WTC11 (cell line): Measurements from ENCODE around the gene NFX1. TPM values are rescaled to one million over a fixed set of nuclear protein-coding genes. Genes with fewer than 3 reads are reported as not detected.

ENCODE experiments used
- ATAC-seq: fragments of 200-7000 bp; cut with Tn5 transposase; 2 replicates; pipeline ENCODE4 v1.10.0; 2021; ENCODE audit warnings: mild to moderate bottlenecking, moderate library complexity
- CTCF ChIA-PET: fragments of 300-600 bp; sonication (Branson Sonifier 250); formaldehyde crosslinking; loops from one replicate; lab custom pipeline; 2021; ENCODE audit warnings: antibody characterized with exemption; lab: Charles Lee
- POLR2A ChIA-PET: fragments of 350-600 bp; sonication (Branson Sonifier 250); formaldehyde crosslinking; loops from one replicate; lab custom pipeline; 2021; ENCODE audit warnings: antibody characterized with exemption; lab: Charles Lee
- DNase-seq: peaks from one replicate; pipeline ENCODE4 v3.0.0; 2021; ENCODE audit warnings: low spot score
- H3K27ac Mint-ChIP-seq: 2 replicates; pipeline ENCODE4 v1.8.0; 2021; ENCODE audit warnings: mixed read lengths
- H3K27me3 Mint-ChIP-seq: 2 replicates; pipeline ENCODE4 v1.8.0; 2021; ENCODE audit warnings: low read depth, mild to moderate bottlenecking, moderate library complexity, mixed read lengths
- H3K36me3 Mint-ChIP-seq: 2 replicates; pipeline ENCODE4 v1.8.0; 2021; ENCODE audit warnings: mixed read lengths
- H3K4me1 Mint-ChIP-seq: 2 replicates; pipeline ENCODE4 v1.8.0; 2022; ENCODE audit warnings: mixed read lengths
- H3K4me3 Mint-ChIP-seq: 2 replicates; pipeline ENCODE4 v1.8.0; 2021; ENCODE audit warnings: mild to moderate bottlenecking, moderate library complexity, mixed read lengths
- H3K9me3 Mint-ChIP-seq: 2 replicates; pipeline ENCODE4 v1.8.0; 2021; ENCODE audit warnings: mixed read lengths
- ARID4B ChIP-seq: sonication (generic); formaldehyde crosslinking; IDR thresholded peaks from 2 replicates; pipeline ENCODE4 v1.8.0; 2023; ENCODE audit warnings: missing genetic modification reagents, mild to moderate bottlenecking, borderline replicate concordance
- CTCF ChIP-seq: fragments of 200-600 bp; IDR thresholded peaks from 2 replicates; pipeline ENCODE4 v1.8.0; 2022; ENCODE audit warnings: antibody characterized with exemption
- EMX1 ChIP-seq: fragments of 250-450 bp; sonication (Bioruptor Pico); IDR thresholded peaks from 2 replicates; pipeline ENCODE4 v1.8.0; 2021; ENCODE audit warnings: mild to moderate bottlenecking
- ERG ChIP-seq: fragments of 250-450 bp; sonication (Bioruptor Pico); IDR thresholded peaks from 2 replicates; pipeline ENCODE4 v1.8.0; 2021; ENCODE audit warnings: mild to moderate bottlenecking
- FOXJ3 ChIP-seq: sonication (generic); formaldehyde crosslinking; IDR thresholded peaks from 2 replicates; pipeline ENCODE4 v1.9.0; 2021; ENCODE audit warnings: missing genetic modification reagents, mild to moderate bottlenecking, borderline replicate concordance
- FOXP1 ChIP-seq: sonication (generic); formaldehyde crosslinking; IDR thresholded peaks from 2 replicates; pipeline ENCODE4 v1.8.0; 2022; ENCODE audit warnings: missing genetic modification reagents, mild to moderate bottlenecking, moderate library complexity, borderline replicate concordance
- IRF1 ChIP-seq: sonication (generic); formaldehyde crosslinking; IDR thresholded peaks from 2 replicates; pipeline ENCODE4 v1.8.0; 2023; ENCODE audit warnings: missing genetic modification reagents
- KAT7 ChIP-seq: sonication (generic); formaldehyde crosslinking; IDR thresholded peaks from 2 replicates; pipeline ENCODE4 v1.8.1; 2023; ENCODE audit warnings: missing genetic modification reagents, mild to moderate bottlenecking, borderline replicate concordance
- MAX ChIP-seq: sonication (generic); formaldehyde crosslinking; IDR thresholded peaks from 2 replicates; pipeline ENCODE4 v1.8.0; 2022; ENCODE audit warnings: mild to moderate bottlenecking, missing genetic modification reagents
- MXD4 ChIP-seq: fragments of 250-450 bp; sonication (Bioruptor Pico); IDR thresholded peaks from 2 replicates; pipeline ENCODE4 v1.8.0; 2021; ENCODE audit warnings: mild to moderate bottlenecking, moderate library complexity, borderline replicate concordance
- PREB ChIP-seq: sonication (generic); formaldehyde crosslinking; IDR thresholded peaks from 2 replicates; pipeline ENCODE4 v1.8.1; 2022; ENCODE audit warnings: mild to moderate bottlenecking, missing genetic modification reagents, moderate library complexity, borderline replicate concordance
- RELA ChIP-seq: sonication (generic); formaldehyde crosslinking; IDR thresholded peaks from 2 replicates; pipeline ENCODE4 v1.8.1; 2022; ENCODE audit warnings: missing genetic modification reagents, mild to moderate bottlenecking, borderline replicate concordance
- RORB ChIP-seq: fragments of 250-450 bp; sonication (Bioruptor Pico); IDR thresholded peaks from 2 replicates; pipeline ENCODE4 v1.9.0; 2021; ENCODE audit warnings: mild to moderate bottlenecking
- SMAD4 ChIP-seq: sonication (generic); formaldehyde crosslinking; IDR thresholded peaks from 2 replicates; pipeline ENCODE4 v1.8.0; 2022; ENCODE audit warnings: mild to moderate bottlenecking, missing genetic modification reagents
- ZBTB21 ChIP-seq: sonication (generic); formaldehyde crosslinking; IDR thresholded peaks from 2 replicates; pipeline ENCODE4 v1.8.1; 2023; ENCODE audit warnings: mild to moderate bottlenecking, missing genetic modification reagents, borderline replicate concordance
- ZNF532 ChIP-seq: fragments of 250-450 bp; sonication (Bioruptor Pico); IDR thresholded peaks from 2 replicates; pipeline ENCODE4 v1.9.0; 2021; ENCODE audit warnings: mild to moderate bottlenecking, borderline replicate concordance
- total RNA-seq: library from RNA; stranded (reverse); gene quantifications from 3 replicates; pipeline ENCODE4 v1.2.3, GENCODE V29; 2021

Gene NFX1
- total RNA-seq, 1 experiment from 2014 or later: 30.9 TPM

GRCh38 chr9:33320568-33321261 is 30.4 kb downstream of the NFX1 start:
- ATAC-seq (no peak), DNase-seq (no peak)
- Mint-ChIP-seq H3K27ac (no peak overlapping the region), H3K9me3 (no peaks in the 10 kb centered on the region), H3K4me3 (no peak overlapping the region), H3K27me3 (no peaks in the 10 kb centered on the region), H3K36me3 (peaks cover 49% of the 10 kb centered on the region), H3K4me1 (no peaks in the 10 kb centered on the region)
- no peak for TF ChIP-seq FOXP1
- no peak for TF ChIP-seq ZBTB21 (CRISPR knock-in tag)
- TF ChIP-seq FOXJ3 (CRISPR knock-in tag): no peak
- no peak for TF ChIP-seq ZNF532
- TF ChIP-seq MAX: no peak
- ChIA-PET POLR2A (no interaction called here), CTCF (interaction anchor here (0.6 to 1.8 kb wide), 3 partner anchors 54 to 152 kb away, joined by 3 to 5 read pairs (median 3); no protein-coding TSS in a partner anchor)

- ChIA-PET CTCF (no interaction called here), POLR2A (no interaction called here)
- DNase-seq (no peak), ATAC-seq (no peak)
- TF ChIP-seq RORB (CRISPR knock-in tag): no peak
- no peak for TF ChIP-seq CTCF
- TF ChIP-seq ERG: no peak
- TF ChIP-seq PREB (CRISPR knock-in tag): no peak
- no peak for TF ChIP-seq MXD4 (CRISPR knock-in tag)
- no peak for TF ChIP-seq RELA (CRISPR knock-in tag)
- TF ChIP-seq ARID4B: no peak
- TF ChIP-seq EMX1 (CRISPR knock-in tag): no peak
- TF ChIP-seq FOXP1: no peak
- no peak for TF ChIP-seq SMAD4 (CRISPR knock-in tag)
- no peak for TF ChIP-seq KAT7 (CRISPR knock-in tag)
- no peak for TF ChIP-seq IRF1
- Mint-ChIP-seq H3K9me3 (no peaks in the 10 kb centered on the region), H3K27me3 (no peaks in the 10 kb centered on the region), H3K27ac (no peak overlapping the region), H3K4me3 (no peak overlapping the region), H3K36me3 (peaks cover 45% of the 10 kb centered on the region), H3K4me1 (no peaks in the 10 kb centered on the region)
These were observed 38.8 kb downstream of the NFX1 start for GRCh38 chr9:33329117-33329563.
